HTR-8/SVneo (cell line): ENCODE measurements around the gene ZBTB17.

ENCODE experiments used
- DNase-seq: peaks from one replicate; pipeline ENCODE4 v3.0.0; 2011; ENCODE audit warnings: low spot score, mixed read lengths; ENCODE audit not compliant: insufficient read length
- FAIRE-seq: peaks from 2 replicates; lab custom pipeline; 2011; peaks lifted over from hg19 to GRCh38; lab: Jason Lieb, UNC

ZBTB17 gene

GRCh38 chr1:15963363-15963967 is 12.4 kb downstream of the ZBTB17 start:
- no peak for FAIRE-seq
- DNase-seq: no peak

DNA sequence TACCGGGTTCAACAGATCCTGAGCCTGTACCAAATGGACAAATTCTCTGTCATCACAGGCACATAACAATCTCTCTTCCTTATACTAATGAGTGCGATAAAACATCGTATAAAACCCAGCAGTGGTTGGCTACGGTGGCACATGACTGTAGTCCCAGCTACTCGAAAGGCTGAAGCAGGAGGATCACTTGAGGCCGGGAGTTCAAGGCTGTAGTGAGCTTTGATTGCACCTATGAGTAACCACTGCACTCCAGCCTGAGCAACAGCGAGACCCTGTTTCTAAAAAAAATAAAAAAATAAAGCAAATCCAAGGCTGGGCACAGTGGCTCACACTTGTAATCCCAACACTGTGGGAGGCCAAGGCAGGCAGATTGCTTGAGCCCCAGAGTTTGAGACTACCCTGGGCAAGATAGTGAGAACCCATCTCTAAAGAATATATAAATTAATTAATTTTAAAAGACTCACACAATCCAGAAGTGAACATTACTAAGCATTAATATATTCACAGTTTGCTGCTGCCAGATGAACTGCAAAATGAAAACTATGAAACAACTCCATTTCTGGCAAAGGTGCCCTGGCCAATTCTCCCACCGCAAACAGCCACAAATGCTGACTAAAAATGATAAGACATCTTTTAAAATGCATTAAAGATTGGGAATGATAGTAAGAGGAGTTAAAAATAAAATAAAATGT is 13.1 kb downstream of the ZBTB17 start:
- no peak for FAIRE-seq

GRCh38 chr1:15962176-15962575 is 13.7 kb downstream of the ZBTB17 start:
- FAIRE-seq (no peak), DNase-seq (no peak)

More for the DNA sequence above, 13.1 kb downstream of the ZBTB17 start:
- no peak for DNase-seq

GRCh38 chr1:15961492-15961891 is 14.4 kb downstream of the ZBTB17 start:
- DNase-seq (no peak), FAIRE-seq (no peak)

DNA sequence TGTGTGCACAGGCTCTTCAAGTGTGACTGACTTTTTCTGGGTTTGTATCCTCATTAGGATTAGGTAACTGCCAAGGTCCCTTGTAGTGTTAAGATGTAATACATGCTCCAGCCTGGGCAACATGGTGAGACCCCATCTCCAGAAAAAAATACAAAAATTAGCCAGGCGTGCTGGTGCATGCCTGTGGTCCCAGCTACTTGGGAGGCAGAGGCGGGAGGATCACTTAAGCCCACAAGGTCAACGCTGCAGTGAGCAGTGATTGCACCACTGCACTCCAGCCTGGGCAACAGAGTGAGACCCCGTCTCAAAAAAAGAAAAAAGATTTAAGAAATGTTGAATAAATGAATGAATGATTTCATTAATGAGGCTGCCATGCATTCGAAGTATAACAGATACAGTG is 15.1 kb downstream of the ZBTB17 start:
- FAIRE-seq: no peak
- DNase-seq: no peak

GRCh38 chr1:15959827-15960446 is 16.0 kb downstream of the ZBTB17 start:
- DNase-seq (no peak), FAIRE-seq (no peak)

GRCh38 chr1:15959424-15959823 is 16.5 kb downstream of the ZBTB17 start:
- FAIRE-seq (no peak), DNase-seq (no peak)

GRCh38 chr1:15958793-15959192 is 17.1 kb downstream of the ZBTB17 start:
- no peak for FAIRE-seq
- no peak for DNase-seq

DNA sequence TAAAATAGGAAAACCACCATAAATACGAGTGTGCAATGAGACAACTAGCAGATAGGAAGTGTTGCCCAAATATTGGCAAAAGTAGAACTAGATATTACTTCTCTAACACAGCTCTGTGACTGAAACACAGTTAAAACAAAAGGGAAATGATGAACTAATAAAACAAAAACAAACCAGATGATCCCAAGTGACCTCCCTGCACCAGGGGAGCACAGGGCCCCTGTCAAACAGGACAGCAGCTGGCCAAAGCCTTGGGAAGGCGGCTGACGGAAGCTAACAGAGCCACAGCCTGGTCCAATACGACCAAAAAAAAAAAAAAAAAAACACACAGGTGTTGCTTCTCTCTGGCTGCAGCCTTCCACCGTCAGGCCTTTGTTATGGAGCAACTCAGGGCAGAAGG is 17.8 kb downstream of the ZBTB17 start:
- FAIRE-seq (no peak), DNase-seq (no peak)

- no peak for FAIRE-seq
- no peak for DNase-seq
Observed at GRCh38 chr1:15957221-15958095, 18.4 kb downstream of the ZBTB17 start.

DNA sequence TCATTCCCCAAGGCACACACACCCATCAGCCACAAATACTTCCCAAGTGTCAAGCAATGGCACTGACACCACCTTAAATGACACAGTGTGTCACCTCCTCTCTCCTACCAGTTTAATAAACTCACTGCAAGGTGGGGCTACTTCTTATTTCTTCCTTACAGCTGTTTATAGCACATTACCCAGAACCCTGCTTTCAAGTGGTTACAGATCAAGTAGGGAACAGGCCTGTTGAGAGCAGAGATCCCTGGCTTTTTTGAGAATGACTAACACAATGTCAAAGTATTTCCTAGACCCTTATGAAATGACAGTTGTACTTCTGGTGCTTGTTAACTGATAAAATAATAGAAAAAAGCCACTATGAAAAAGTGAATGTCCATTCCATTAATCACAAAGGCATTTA is 19.8 kb downstream of the ZBTB17 start:
- FAIRE-seq (no peak), DNase-seq (no peak)

GRCh38 chr1:15955552-15955951 is 20.3 kb downstream of the ZBTB17 start:
- FAIRE-seq (no peak), DNase-seq (no peak)

- FAIRE-seq: no peak
- no peak for DNase-seq
Observed at GRCh38 chr1:15954316-15954715, 21.6 kb downstream of the ZBTB17 start.

GRCh38 chr1:15953791-15954241 is 22.1 kb downstream of the ZBTB17 start:
- FAIRE-seq (no peak), DNase-seq (no peak)

DNA sequence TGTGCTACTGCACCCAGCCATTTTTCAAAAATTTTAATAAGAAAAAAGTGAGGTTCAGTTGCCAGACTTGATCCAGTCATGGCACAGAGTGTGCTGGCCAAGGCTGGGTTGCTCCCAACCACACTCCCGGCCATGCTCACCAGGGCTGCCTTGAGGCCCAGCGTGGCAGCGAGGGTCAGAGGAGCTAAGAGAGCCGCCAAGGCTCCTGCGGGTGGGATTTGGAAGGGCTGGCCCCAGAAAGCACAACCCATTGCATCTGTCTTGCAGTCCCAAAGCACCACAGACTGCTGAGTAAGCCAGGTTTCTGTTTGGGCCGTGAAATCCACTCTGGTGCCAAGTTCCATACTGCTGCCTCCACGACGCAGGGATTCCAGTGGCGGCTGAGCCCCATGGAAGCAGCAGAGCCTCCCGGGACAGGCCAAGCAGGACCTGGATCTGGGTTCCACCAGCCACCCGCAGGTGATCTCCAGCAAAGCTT is 22.6 kb downstream of the ZBTB17 start:
- DNase-seq (no peak), FAIRE-seq (no peak)

- FAIRE-seq (peak; percentile 52), DNase-seq (peak; percentile 84)
Observed at GRCh38 chr1:15952317-15953258, 23.3 kb downstream of the ZBTB17 start.

DNA sequence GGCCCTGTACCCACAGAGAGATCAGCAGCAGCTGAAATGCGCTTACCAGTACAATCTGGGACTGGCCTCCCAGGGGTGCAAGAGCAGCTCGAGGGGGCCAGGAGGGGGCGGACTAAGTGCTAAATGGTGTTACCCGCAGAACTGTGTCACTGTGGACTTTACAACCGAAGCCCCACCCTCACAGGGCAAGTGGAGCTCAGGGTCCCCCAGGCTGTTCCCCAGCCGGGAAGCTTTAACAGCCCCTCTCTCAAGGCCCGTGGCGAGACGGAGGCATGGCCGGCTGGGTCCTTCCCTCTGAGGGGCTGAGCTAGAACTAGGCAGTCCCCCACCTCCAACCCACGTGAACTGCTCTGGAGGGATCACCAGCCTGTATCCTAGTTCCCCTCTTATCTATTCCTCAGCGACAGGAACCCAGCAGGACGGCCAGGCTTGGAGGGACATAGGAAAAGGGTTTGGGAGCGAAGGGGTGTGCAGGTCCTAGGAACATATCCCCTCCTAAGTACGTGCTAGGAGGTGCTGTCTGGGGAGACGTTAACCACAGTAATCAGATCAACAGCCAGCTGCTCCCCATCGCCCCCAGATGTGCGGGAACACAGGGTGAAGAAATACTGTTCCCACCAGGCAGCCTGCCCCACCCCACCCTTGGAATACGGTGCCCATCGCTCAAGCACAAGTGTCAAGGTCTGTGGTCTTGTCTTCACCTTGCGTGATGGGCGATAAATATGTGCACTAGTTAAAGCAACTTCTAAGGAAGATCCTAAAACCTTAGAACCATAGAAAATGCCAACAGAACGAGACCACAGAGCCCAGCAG is 24.4 kb downstream of the ZBTB17 start:
- FAIRE-seq: no peak
- DNase-seq: no peak

- FAIRE-seq: no peak
- DNase-seq: peak; percentile 41
Observed at GRCh38 chr1:15950763-15951295, 25.1 kb downstream of the ZBTB17 start.
